Measurements from ENCODE around the gene ABHD6.
A peak's percentile ranks its signal among the peaks of the same experiment; 100 is the strongest.
"Not testable (repeated sequence)": the region's sequence is repeated elsewhere in the genome, so short reads cannot be mapped to it uniquely, and the experiment has no call there.

The ABHD6 gene

DNA sequence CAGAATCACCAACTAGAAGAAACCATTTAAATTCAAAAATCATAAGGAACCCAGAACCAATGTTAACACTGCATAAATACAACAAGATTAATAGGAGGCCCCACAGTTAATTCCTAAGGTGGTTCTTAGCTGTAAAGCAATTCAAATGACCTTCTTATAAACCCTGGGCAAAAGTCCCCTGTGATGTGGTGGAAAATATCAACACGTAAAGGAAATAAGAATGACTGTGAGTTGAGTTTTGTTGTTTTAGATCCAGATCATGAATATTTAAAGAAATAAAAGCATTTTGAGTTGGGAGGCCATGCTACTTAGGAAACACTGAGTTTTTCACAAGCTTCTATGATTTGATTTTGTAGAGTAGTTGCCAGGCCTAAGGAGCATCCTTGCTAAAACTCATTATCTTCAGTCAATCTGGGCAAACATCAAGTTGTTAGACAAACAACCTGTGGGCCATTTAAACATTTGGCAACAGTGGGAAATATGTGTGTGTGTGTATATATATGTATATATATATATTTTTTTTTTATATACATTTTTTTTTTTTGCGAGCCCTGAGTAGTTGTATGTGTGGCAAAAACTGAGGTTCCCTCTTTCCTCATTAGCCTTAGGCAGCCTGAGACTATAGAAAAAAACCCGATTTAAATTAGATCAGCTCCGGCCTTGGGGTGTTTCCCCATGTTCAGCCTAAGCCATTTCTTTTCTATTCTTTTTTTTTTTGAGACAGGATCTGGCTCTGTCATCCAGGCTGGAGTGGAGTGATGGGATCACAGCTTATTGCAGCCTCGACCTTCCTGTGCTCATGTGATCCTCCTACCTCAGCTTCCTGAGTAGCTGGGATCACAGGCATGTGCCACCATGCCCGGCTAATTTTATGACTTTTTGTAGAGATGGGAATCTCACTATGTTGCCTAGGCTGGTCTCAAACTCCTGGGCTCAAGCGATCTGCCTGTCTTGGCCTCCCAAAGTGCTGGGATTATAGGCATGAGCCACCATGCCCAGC, 87.1 kb downstream of the ABHD6 start:
- no peak for DNase-seq

DNA sequence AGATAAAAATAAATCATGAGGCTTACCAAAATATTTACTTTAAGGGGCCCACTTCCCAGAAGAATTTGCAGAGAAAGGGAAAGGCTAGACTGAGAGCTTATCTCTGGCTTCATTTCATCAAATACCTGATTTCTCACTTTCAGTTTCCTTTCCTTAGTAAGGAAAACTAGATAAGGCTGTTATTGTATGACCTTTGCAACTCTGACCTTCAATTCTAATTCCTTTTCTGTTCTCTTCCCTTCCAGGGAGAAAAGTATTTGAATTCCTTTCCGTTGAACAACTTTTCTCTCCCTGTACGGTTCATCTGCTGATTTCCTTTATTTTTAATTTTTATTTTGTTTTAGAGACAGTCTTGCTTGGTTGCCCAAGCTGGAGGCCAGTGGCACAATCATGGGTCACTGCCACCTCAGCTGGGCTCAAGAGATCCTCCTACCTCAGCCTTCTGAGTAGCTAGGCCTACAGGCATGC, 88.0 kb downstream of the ABHD6 start:
- no peak for DNase-seq

DNA sequence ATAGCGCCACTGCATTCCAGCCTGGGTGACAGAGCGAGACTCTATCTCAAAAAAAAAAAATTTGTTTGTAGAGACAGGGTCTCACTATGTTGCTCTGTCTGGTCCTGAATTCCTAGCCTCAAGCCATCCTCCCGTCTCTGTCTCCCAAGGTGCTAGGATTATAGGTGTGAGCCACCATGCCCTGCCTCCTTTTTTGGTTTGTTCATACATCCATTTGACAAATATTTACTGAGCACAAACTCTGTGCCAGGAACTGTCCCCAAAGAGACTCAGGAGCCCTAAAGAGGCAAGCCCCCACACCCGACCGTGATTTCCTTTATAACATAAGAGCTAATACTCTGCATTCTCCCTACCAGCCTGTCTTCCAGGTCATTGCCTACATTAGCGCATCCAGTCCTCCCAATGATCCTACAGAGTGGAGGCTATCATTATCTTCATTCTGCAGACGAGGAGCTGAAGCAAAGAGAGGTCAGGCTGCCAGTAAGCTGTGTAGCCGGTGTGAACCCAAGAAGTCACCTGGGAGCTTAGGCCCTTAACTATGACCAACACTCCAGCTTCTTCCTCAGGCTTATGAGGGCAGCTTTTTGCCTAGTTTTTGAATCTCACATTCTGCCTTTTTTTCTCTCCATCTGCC, 88.8 kb downstream of the ABHD6 start:
- no peak for DNase-seq

DNA sequence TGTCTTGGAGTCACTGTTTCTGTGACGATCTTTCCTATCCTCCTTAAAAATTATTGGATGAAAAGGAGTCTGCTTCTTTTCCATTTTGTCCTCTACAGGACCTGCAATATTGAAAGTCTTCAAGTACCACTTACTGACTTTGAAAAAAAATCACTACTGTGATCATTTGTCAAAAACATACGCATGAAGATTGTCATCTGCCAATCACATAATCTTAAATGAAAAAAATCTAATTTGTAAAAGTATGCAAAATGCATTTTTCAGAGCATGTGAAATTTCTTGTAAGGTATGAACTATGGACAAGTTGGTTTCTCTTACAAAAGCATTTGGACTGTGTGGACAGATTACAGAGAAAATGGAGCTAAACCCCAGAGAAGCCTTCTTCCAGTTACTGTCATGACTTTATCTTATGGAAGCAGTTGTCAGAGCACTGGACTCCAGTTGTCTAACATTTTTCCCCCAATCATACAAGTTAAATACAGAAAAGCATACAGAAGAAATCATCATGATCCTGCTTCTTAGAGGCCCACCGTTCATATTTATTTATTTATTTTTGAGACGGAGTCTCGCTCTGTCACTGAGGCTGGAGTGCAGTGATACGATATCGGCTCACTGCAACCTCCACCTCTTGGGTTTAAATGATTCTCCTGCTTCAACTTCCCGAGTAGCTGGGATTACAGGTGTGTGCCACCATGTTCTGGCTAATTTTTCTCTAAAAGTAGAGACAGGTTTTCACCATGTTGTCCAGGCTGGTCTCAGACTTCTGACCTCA, 91.7 kb downstream of the ABHD6 start:
- DNase-seq = no peak

DNA sequence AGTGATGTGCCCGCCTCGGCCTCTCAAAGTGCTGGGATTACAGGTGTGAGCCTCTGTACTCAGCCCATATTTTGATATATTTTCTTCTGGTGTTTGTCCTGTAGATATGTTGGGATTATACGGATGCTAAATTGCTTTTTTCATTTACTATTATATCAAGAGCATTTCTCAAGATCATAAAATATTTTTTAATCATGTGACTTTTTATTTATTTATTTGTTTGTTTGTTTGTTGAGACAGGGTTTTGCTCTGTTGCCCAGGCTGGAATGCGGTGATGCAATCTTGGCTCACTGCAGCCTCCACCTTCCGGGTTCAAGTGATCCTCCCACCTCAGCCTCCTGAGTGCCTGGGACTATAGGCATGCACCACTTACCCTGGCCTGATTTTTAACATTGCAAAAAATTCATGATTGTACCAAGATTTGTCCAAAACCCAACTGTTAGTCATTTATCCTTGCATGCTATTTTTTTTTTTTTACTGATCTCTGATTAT, 92.4 kb downstream of the ABHD6 start:
- no peak for DNase-seq

DNA sequence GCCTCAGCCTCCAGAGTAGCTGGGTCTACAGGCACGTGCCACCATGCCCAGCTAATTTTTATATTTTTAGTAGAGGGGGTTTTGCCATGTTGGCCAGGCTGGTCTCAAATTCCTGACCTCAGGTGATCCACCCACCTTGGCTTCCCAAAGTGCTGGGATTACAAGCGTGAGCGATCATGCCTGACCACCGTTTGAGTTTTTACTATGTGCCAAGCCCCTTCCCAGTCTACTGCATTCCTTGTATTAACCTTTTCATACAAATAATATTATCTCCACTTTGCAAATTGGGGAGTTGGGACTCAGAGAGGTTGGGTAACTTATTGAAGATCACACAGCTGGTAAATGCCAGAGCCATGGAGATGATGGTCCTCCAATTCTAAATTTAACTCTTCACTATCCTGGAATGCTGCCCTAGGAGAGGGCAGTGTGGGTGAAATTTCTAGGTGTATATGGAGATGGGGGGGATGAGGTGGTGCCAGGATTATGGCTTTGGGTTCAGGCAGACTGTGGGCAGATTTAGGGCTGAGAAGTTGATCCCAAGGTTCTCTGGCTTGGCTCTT, 94.1 kb downstream of the ABHD6 start:
- no peak for DNase-seq

DNA sequence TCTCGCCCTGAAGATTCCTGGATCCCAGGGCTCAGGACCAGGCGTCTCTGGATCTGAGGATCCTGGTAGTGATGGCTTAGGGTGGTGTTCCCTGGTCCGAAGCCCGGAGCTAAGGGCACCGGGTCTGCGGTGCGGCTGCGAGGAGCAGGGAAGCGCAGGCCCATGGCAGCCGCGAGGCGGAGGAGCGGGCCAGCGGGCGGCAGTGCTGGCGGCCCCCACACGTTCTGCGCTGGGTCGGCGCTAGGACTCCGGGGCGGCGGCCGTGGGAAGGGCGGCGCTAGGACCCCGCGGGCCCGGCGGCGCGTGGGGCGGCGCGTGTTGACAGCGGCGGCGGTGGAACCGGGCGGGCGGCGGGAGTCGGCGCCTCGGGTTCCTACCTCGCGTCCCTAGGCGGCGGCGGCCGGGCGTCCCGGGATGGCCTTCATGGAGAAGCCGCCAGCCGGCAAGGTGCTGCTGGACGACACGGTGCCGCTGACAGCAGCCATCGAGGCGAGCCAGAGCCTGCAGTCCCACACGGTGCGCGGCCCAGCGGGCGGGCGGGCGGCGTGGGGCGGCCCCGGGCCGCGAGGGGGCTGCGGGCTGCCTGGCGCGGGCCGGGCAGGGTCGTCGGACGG, 95.1 kb downstream of the ABHD6 start, which contains the start of gene PXK:
Gene PXK (plus strand): TSS at position 318 of the 614 bp plus-strand sequence. CDS start 97 bp downstream, at position 415.
- peak; percentile 37 to 71 for DNase-seq

DNA sequence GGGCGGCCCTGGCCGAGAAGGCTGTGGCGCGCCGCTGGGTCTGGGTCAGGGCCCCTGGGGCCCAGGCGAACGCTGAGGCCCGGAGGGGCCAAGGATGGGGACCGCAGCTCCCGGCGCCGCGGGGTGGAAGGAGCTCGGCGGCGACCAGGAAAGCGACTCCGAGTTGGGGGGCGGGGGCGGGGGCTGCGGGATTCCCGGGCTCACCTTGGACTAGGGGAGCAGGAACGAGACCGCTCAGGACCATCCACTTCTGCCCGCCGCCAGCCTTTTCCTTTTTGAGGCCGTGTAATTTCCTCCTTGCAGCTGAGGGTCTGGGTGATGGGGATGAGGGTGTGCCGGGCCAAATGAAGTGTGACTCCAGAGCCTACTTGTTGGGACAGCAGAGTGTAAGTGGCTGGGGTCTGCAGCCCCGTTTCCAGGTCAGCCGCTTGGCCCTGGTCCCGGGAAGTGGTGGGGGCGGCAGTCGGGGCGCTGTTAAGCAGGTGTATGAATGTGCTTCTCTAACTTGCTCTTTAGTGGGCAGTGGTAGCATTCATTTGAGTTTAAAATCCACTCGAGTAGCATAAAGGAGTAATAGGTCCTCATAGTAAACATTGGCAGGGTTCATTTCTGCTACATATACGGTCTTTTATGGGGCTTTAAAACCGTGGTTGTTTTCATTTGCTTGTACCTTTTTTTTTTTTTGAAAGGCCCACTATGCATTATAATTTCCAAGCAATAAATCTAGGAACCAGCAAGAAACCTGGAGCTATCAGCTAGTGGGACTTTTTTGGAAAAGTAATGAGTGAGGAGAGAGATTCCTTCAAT, 95.8 kb downstream of the ABHD6 start:
- DNase-seq = no peak

DNA sequence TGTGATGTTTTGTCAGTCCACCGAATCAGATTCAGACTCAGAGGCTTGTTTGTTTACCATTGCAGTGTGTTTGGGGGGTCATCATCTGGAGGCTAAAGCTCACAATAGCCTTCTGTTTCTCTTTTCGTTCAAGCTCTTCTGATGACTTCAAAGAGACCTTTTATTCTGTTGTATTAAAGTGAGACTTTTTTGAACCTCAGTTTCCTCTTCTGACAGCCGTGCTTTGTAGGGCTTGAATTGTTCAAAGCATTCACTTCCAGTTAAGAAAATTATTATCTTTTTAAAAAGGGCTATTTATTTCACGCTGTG, 96.4 kb downstream of the ABHD6 start:
- DNase-seq = no peak

DNA sequence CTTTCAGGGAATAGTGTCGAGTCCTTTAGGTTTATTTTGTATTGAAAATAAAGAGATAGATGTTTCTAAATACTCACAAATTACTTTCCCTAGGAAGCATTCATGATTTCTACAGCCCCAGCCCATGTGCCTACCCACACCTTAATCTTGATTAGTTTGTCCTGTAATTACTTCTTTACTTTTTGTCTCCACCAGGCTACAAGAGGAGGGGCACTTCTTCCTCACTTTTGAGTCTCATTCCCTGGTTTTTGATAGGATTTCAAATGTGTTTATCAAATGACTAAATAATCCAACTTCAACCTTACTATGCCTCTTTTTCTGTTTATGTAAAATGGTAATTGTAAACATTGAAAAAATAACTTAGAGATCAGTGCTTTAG, 96.9 kb downstream of the ABHD6 start:
- no peak for DNase-seq

DNA sequence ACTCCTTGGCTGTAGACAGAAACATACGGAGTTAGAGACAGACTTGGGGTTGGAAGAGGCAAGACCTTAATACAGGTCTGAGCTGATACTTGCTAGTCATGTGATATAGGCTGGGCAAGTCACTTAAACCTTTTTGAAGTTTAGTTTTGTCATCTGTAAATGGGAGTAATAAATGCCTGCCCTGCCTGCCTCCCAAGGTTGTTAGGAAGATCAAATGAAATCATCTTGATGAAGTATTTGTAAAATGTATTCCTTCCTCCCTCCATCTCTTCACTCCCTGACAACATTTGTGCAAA, 98.0 kb downstream of the ABHD6 start:
- no peak for DNase-seq

DNA sequence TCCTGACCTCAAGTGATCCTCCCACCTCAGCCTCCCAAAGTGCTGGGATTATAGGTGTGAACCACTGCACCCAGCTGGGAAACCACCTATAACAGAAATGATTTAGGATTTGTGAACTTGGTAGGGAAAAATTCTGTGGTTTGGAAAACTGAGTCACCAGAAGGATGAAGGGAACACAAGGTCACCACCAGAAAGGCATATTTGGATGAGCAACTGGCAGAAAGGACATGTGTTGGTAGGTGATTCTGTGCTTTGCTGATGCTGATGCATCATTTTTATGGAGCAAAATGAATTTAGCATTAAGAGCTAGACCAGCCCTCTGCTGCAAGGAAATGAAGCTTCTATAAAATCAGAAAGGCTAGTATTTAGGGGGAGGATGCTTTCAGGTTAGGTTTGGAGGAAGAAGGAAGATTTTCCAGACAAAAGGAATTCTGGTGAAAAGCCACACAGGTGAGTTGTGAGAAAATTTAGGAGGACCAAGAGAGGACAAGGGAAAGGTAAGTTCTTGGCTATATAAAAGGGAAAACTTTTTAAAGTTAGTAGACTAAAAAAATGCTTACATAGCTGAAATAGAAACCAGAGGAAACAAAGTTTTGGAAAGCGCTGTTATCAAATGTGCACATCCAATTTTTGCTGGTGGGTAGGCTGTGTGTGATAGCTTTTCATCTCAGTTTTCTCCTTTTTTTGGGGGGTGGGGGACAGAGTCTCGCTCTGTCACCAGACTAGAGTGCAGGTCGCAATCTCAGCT, 98.7 kb downstream of the ABHD6 start:
- no peak for DNase-seq

DNA sequence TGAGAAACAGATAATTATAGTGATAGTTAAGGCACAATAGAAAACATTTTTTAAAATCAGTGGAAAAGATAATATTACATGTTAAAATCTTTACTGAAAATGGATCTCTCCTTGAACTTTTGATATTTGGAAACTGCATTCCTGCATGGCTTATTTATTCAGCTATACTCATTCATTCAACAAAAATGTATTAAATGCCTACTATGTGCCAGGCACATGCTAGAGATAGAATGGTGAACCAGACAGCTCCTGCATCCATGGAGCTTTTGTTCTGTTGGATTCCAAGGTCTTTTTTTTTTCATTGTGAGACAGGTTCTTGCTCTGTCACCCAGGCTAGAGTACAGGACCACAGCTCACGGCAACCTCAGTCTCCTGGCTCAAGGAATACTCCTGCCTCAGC, 99.6 kb downstream of the ABHD6 start:
- DNase-seq = no peak

DNA sequence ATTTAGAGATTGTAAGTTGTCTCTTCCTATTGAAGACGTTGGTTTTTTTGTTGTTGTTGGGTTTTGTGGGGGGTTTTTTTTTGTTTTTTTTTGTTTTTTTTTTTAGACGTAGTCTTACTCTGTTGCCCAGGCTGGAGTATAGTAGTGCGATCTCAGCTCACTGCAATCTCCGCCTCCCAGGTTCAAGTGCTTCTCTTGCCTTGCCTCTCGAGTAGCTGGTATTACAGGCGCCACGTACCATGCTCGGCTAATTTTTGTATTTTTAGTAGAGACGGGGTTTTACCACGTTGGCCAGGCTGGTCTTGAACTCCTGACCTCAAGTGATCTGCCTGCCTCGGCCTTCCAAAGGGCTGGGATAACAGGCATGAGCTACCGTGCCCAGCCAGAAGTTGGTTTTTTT, 101.6 kb downstream of the ABHD6 start:
- not testable (repeated sequence) for DNase-seq

DNA sequence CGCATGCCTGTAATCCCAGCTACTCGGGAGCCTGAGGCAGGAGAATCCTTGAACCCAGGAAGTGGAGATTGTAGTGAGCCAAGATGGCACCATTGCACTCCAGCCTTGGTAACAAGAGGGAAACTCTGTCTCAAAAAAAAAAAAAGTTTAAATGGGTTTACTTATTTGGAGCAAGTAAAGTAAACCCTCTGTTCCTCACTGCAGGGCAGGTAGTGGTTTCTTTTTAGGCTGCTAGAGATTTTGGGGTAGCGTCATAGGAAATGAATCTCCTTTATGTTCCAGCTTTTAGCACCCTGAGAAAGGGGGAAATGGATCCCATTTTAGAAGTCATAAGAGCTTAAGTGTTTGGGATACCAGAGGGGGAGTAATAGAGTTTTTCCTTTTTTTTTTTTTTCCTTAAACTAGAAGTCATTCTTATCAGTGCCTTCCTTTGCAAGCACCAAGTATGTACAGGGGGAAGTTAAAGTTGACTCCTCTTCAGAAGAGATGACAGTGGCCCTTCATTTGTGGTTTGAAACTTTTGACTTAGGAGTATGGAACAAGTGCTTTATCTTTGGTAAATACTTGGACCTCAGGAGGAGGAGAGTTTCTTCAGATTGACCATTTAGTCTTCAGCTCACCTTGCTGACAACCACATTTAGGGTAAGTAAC, 103.1 kb downstream of the ABHD6 start:
- DNase-seq = no peak

DNA sequence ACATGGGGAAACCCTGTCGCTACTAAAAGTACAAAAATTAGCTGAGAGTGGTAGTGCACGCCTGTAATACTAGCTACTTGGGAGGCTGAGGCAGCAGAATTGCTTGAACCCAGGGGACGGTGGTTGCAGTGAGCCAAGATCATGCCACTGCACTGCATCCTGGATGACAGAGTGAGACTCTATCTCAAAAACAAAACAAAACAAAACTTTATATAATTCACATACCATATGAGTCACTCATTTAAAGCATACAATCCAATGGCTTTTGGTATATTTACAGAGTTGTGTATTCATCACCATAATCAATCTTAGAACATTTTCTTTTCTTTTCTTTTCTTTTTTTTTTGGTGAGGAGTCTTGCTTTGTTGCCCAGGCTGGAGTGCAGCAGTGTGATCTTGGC, 103.8 kb downstream of the ABHD6 start:
- no peak for DNase-seq

DNA sequence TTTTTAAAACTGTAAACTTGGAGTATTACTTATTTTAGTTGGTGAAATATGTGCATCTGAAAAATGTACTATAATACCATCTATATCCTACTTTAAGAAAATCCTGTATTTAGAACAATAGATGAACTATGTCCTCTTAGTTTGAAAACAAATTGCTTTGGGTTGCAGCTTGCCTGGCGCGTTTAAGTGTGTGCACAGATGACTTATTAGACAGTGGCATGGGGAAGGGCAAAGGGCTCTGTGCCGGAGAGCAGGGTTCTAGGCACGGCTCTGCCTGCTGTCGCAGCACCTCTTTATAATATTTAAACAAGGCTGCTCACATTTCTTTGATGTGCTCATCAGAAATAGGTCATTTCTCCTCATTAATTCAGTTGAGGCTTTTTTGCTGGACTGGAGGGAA, 105.1 kb downstream of the ABHD6 start:
- DNase-seq = no peak
